IMR-90 (cell line): ENCODE data around the gene RAB25. TPM values are rescaled to one million over a fixed set of nuclear protein-coding genes. Genes with fewer than 3 reads are reported as not detected.

ENCODE experiments used
- ATAC-seq: fragments of 200-7000 bp; cut with Tn5 transposase; 2 replicates; pipeline ENCODE4 v1.9.1; 2020; ENCODE audit warnings: low read depth, mild to moderate bottlenecking, moderate library complexity
- BruUV-seq: library from RNA; stranded (reverse); fragments of 400-500 nt; replicated peaks from 2 replicates; lab custom pipeline; 2021; lab: Mats Ljungman, UMichigan
- CTCF ChIA-PET: fragments of 300-600 bp; formaldehyde crosslinking; extraction: SDS; loops from one replicate; lab custom pipeline; 2021; ENCODE audit warnings: antibody characterized with exemption; lab: Yijun Ruan, JAX
- POLR2A ChIA-PET: fragments of 300-600 bp; sonication (Branson Sonifier 250); formaldehyde crosslinking; loops from one replicate; lab custom pipeline; 2022; ENCODE audit warnings: antibody characterized with exemption; ENCODE audit not compliant: unreplicated experiment; lab: Charles Lee
- DNase-seq: peaks from one replicate; pipeline ENCODE4 v3.0.0; 2013
- H2AFZ ChIP-seq: replicated peaks from 2 replicates; pipeline ENCODE3; 2013; ENCODE audit warnings: low read length, mild to moderate bottlenecking; ENCODE audit not compliant: poor library complexity
- H2AK5ac ChIP-seq: 2 replicates; pipeline ENCODE4 v1.6.1; 2013; ENCODE audit warnings: low read depth, low read length, inconsistent platforms
- H2AK9ac ChIP-seq: replicated peaks from 2 replicates; pipeline ENCODE3; 2013; ENCODE audit warnings: mild to moderate bottlenecking, low read depth, low read length, moderate library complexity; ENCODE audit not compliant: poor library complexity
- H2BK120ac ChIP-seq: 2 replicates; pipeline ENCODE4 v1.6.1; 2013; ENCODE audit warnings: low read depth, low read length, inconsistent platforms
- H2BK15ac ChIP-seq: 3 replicates; pipeline ENCODE4 v1.6.1; 2013; ENCODE audit warnings: low read depth, low read length, inconsistent platforms
- H2BK20ac ChIP-seq: 2 replicates; pipeline ENCODE4 v1.6.1; 2013; ENCODE audit warnings: low read depth, mild to moderate bottlenecking, inconsistent platforms, low read length, moderate library complexity
- H2BK5ac ChIP-seq: 2 replicates; pipeline ENCODE4 v1.6.1; 2013; ENCODE audit warnings: mild to moderate bottlenecking, low read depth, low read length, inconsistent platforms; ENCODE audit not compliant: poor library complexity, severe bottlenecking
- H3K14ac ChIP-seq: replicated peaks from 2 replicates; pipeline ENCODE4 v1.6.1; 2013; ENCODE audit warnings: low read depth, low read length, inconsistent platforms
- H3K18ac ChIP-seq: 2 replicates; pipeline ENCODE4 v1.6.1; 2013; ENCODE audit warnings: low read depth, low read length, control low read depth
- H3K23ac ChIP-seq: 2 replicates; pipeline ENCODE4 v1.6.1; 2013; ENCODE audit warnings: low read depth, low read length, inconsistent platforms
- H3K27ac ChIP-seq: 2 replicates; pipeline ENCODE4 v1.5.1; 2013; ENCODE audit warnings: mild to moderate bottlenecking, control low read depth, low read length; ENCODE audit not compliant: insufficient read depth
- H3K27me3 ChIP-seq: 2 replicates; pipeline ENCODE4 v1.6.1; 2013; ENCODE audit warnings: low read length; ENCODE audit not compliant: control insufficient read depth, insufficient read depth
- H3K36me3 ChIP-seq: 2 replicates; pipeline ENCODE4 v1.6.1; 2013; ENCODE audit warnings: low read length, mixed read lengths; ENCODE audit not compliant: control insufficient read depth, insufficient read depth
- H3K4ac ChIP-seq: 2 replicates; pipeline ENCODE4 v1.6.1; 2013; ENCODE audit warnings: low read depth, low read length, inconsistent platforms
- H3K4me1 ChIP-seq: 2 replicates; pipeline ENCODE4 v1.6.1; 2013; ENCODE audit warnings: low read length, mixed read lengths; ENCODE audit not compliant: control insufficient read depth, insufficient read depth
- H3K4me2 ChIP-seq: 2 replicates; pipeline ENCODE4 v1.6.1; 2013; ENCODE audit warnings: low read depth, mild to moderate bottlenecking, control low read depth, low read length, moderate library complexity
- H3K4me3 ChIP-seq: 2 replicates; pipeline ENCODE4 v1.5.1; 2013; ENCODE audit warnings: low read depth, mild to moderate bottlenecking, control low read depth, low read length, moderate library complexity; ENCODE audit not compliant: insufficient read depth
- H3K56ac ChIP-seq: 2 replicates; pipeline ENCODE4 v1.6.1; 2013; ENCODE audit warnings: low read length, inconsistent platforms; ENCODE audit not compliant: insufficient read depth; ENCODE audit errors: extremely low read depth
- H3K79me1 ChIP-seq, 2 experiments: 2 replicates each; pipeline ENCODE4 v1.6.1; 2013; ENCODE audit warnings: low read length in 2 of 2, inconsistent platforms in 1 of 2, low read depth in 1 of 2
- H3K9ac ChIP-seq: 2 replicates; pipeline ENCODE4 v1.6.1; 2013; ENCODE audit warnings: low read depth, low read length, control low read depth
- H3K9me1 ChIP-seq: 2 replicates; pipeline ENCODE4 v1.6.1; 2013; ENCODE audit warnings: low read length, inconsistent platforms; ENCODE audit not compliant: insufficient read depth
- H3K9me3 ChIP-seq: 2 replicates; pipeline ENCODE4 v1.6.1; 2013; ENCODE audit warnings: low read length; ENCODE audit not compliant: control insufficient read depth, insufficient read depth
- H4K20me1 ChIP-seq: 2 replicates; pipeline ENCODE4 v1.6.1; 2013; ENCODE audit warnings: low read length, inconsistent platforms; ENCODE audit not compliant: insufficient read depth
- H4K5ac ChIP-seq: 2 replicates; pipeline ENCODE4 v1.6.1; 2013; ENCODE audit warnings: mild to moderate bottlenecking, low read depth, low read length, control low read depth
- H4K8ac ChIP-seq, 2 experiments: 2 replicates each; pipeline ENCODE4 v1.6.1; 2013; ENCODE audit warnings: low read depth in 2 of 2, low read length in 2 of 2, control low read depth in 1 of 2, inconsistent platforms in 1 of 2
- H4K91ac ChIP-seq: 2 replicates; pipeline ENCODE4 v1.6.1; 2013; ENCODE audit warnings: low read depth, low read length, inconsistent platforms; ENCODE audit not compliant: insufficient read depth
- BHLHE40 ChIP-seq: fragments of 150-350 bp; IDR thresholded peaks from 2 replicates; pipeline ENCODE4 v1.6.1; 2016; ENCODE audit warnings: mild to moderate bottlenecking, low read depth, low read length
- CEBPB ChIP-seq: IDR thresholded peaks from 2 replicates; pipeline ENCODE4 v1.6.1; 2012; ENCODE audit warnings: low read depth, low read length, improper control_type of control experiment
- CHD1 ChIP-seq: IDR thresholded peaks from 2 replicates; pipeline ENCODE4 v1.6.1; 2012; ENCODE audit warnings: low read depth, low read length, improper control_type of control experiment
- CTCF ChIP-seq: conservative IDR thresholded peaks from 2 replicates; pipeline ENCODE4 v1.5.1; 2012; ENCODE audit warnings: mild to moderate bottlenecking, low read depth, low read length, improper control_type of control experiment
- FOS ChIP-seq: fragments of 150-350 bp; IDR thresholded peaks from 2 replicates; pipeline ENCODE4 v1.6.1; 2016; ENCODE audit warnings: low read depth, low read length
- MAFK ChIP-seq: IDR thresholded peaks from 2 replicates; pipeline ENCODE4 v1.6.1; 2012; ENCODE audit warnings: low read depth, low read length, improper control_type of control experiment
- MAZ ChIP-seq: IDR thresholded peaks from 2 replicates; pipeline ENCODE4 v1.6.1; 2012; ENCODE audit warnings: low read depth, mild to moderate bottlenecking, low read length, improper control_type of control experiment, moderate library complexity, borderline replicate concordance
- MXI1 ChIP-seq: IDR thresholded peaks from 2 replicates; pipeline ENCODE4 v1.6.1; 2012; ENCODE audit warnings: low read depth, mild to moderate bottlenecking, low read length, moderate library complexity, borderline replicate concordance
- NFE2L2 ChIP-seq: fragments of 150-350 bp; IDR thresholded peaks from 2 replicates; pipeline ENCODE4 v1.6.1; 2016; ENCODE audit warnings: low read depth, mild to moderate bottlenecking, low read length
- POLR2A ChIP-seq: IDR thresholded peaks from 2 replicates; pipeline ENCODE4 v1.6.1; 2012; ENCODE audit warnings: mild to moderate bottlenecking, low read depth, low read length
- RAD21 ChIP-seq: IDR thresholded peaks from 2 replicates; pipeline ENCODE4 v1.6.1; 2012; ENCODE audit warnings: low read length, improper control_type of control experiment
- RCOR1 ChIP-seq: IDR thresholded peaks from 2 replicates; pipeline ENCODE4 v1.6.1; 2012; ENCODE audit warnings: mild to moderate bottlenecking, low read length, improper control_type of control experiment; ENCODE audit not compliant: insufficient replicate concordance
- RFX5 ChIP-seq: IDR thresholded peaks from 2 replicates; pipeline ENCODE4 v1.8.0; 2012; ENCODE audit warnings: low read depth, mild to moderate bottlenecking, low read length, moderate library complexity
- WGBS, 2 experiments: methylation state at CpG; one replicate each; pipeline versions ENCODE4 v1.1.5 to v1.1.7; 2013; ENCODE audit warnings: missing lambda C conversion rate in 2 of 2; ENCODE audit not compliant: insufficient read length in 1 of 2; ENCODE audit errors: extremely low coverage in 2 of 2; 5-methylcytosine and 5-hydroxymethylcytosine counted together
- dilution Hi-C: fragments of 300-500 bp; cut with HindIII; formaldehyde crosslinking; loops from one replicate; pipeline ENCODE4 v1.14.3; 2018; ENCODE audit warnings: low sequenced_read_pairs; ENCODE audit not compliant: unreplicated experiment
- in situ Hi-C: fragments of 300-500 bp; cut with MboI; formaldehyde crosslinking; loops from 3 replicates; pipeline ENCODE4 v1.14.3; 2019; ENCODE audit warnings: low sequenced_read_pairs, inconsistent platforms, mixed read lengths
- intact Hi-C: fragments of 100-400 bp; cut with micrococcal nuclease; formaldehyde crosslinking; loops from 2 replicates; pipeline ENCODE4 v1.10.0; 2022
- polyA plus RNA-seq, 3 experiments: library from polyadenylated mRNA; depleted of rRNA; stranded (reverse); fragments of >200 nt; gene quantifications; 2 replicates each; pipeline ENCODE4 v1.2.3, GENCODE V29; 2012; ENCODE audit warnings: low replicate concordance in 1 of 3
- total RNA-seq: library from RNA; depleted of rRNA; stranded (reverse); fragments of >200 nt; gene quantifications from 2 replicates; pipeline ENCODE4 v1.2.3, GENCODE V29; 2012
- TF ChIP-seq, protein P1 (sequence below): fragments of 150-350 bp; IDR thresholded peaks from 2 replicates; pipeline ENCODE4 v1.6.1; 2017; ENCODE audit warnings: mild to moderate bottlenecking, antibody characterized with exemption, low read length, low read depth
- TF ChIP-seq, protein P2 (sequence below): fragments of 150-350 bp; IDR thresholded peaks from 2 replicates; pipeline ENCODE4 v1.6.1; 2016; ENCODE audit warnings: low read depth, mild to moderate bottlenecking, low read length, moderate library complexity, borderline replicate concordance

Gene RAB25
- total and polyA plus RNA-seq, 2 of the 4 experiments (the other 2 are of a cell fraction), result not detected

DNA sequence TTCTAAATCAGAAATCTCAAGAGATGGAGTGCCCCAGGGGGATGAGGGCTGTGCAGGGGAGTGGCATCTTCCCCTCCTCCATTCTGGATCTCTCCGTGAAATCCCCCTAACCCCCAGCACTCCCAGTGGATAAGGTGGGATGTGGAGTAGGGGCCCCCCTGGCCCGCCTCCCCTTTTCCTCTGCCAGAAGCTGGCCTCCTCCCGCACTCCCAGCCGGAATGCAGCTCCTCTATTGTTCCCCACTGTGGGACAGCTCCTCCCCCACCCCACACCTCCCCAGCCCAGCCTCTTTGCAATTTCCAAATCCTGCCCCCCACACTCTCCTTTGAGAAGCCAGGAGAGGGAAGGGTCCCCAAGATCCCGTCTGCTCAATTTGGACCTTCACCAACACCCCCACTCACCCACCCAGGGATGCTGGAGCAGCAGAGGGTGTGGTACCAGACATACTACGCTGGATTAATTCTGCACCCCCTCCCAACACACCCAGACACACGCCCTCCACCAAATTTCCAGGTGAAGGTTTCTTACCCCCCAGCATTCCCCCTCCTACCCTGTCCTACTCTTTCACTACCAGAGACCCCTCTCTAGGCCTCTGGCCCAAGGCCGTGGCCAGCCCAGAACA lies 19.4 kb downstream of the RAB25 start:
- peak overlapping the region; percentile 89 for H3K4ac ChIP-seq
- peak overlapping the region; percentile 96 for H2AK5ac ChIP-seq
- H4K91ac ChIP-seq, result peak overlapping the region; percentile 87
- H3K4me2 ChIP-seq, result peak overlapping the region; percentile 92
- H3K9ac ChIP-seq, result peak overlapping the region; percentile 94
- peaks cover 10% of the 10 kb centered on the region for H3K9me1 ChIP-seq
- in situ Hi-C loops, result no loop called here
- WGBS, 2 experiments, result no CpG with 5 or more reads among the region's 8 CpGs
- peak overlapping the region; percentile 35; the same call in 1 of the 2 replicates for H4K5ac ChIP-seq
- H3K4me1 ChIP-seq, result peaks cover 22% of the 10 kb centered on the region
- H3K27ac ChIP-seq, result peak overlapping the region; percentile 91
- H2AK9ac ChIP-seq, result peak overlapping the region; percentile 98
- peak overlapping the region; percentile 71; the same call in 1 of the 2 replicates for H3K56ac ChIP-seq
- H2BK120ac ChIP-seq, result peak overlapping the region; percentile 19; the same call in 1 of the 2 replicates
- peaks cover 24% of the 10 kb centered on the region for H3K36me3 ChIP-seq
- H3K18ac ChIP-seq, result no peak overlapping the region; the same call in 1 of the 2 replicates
- no peak overlapping the region for H2BK5ac ChIP-seq
- H3K27me3 ChIP-seq, result no peaks in the 10 kb centered on the region
- H3K4me3 ChIP-seq, result peak overlapping the region; percentile 71
- CTCF ChIA-PET, result interaction anchor here (0.6 kb wide), 1 partner anchor 20 kb away, joined by 4 read pairs; no protein-coding TSS in a partner anchor
- peak overlapping the region; percentile 87 for H2AFZ ChIP-seq
- DNase-seq, result no peak
- peak overlapping the region; percentile 76 to 91; a peak in 2 of 4 replicates for H4K8ac ChIP-seq
- peak overlapping the region; percentile 46; the same call in 1 of the 2 replicates for H3K23ac ChIP-seq
- peaks cover 37 to 91% of the 10 kb centered on the region in 2 experiments for H3K79me1 ChIP-seq
- intact Hi-C loops, result no loop called here
- ATAC-seq, result peak; percentile 6; the same call in 1 of the 2 replicates
- H3K9me3 ChIP-seq, result no peaks in the 10 kb centered on the region
- peaks cover 28% of the 10 kb centered on the region for H4K20me1 ChIP-seq
- dilution Hi-C loops, result no loop called here
- H2BK15ac ChIP-seq, result no peak overlapping the region
- no peak overlapping the region for H2BK20ac ChIP-seq
- POLR2A ChIA-PET, result interaction anchor here (0.6 kb wide), 1 partner anchor 22 kb away, joined by 13 read pairs; no protein-coding TSS in a partner anchor
- BruUV-seq, result no TSS peak
- peak overlapping the region; percentile 89 for H3K14ac ChIP-seq
- TF ChIP-seq NFE2L2 (no peak), BHLHE40 (no peak), FOS (no peak), CTCF (no peak), CHD1 (no peak), MAZ (no peak), MXI1 (no peak), MAFK (no peak), RAD21 (no peak), RFX5 (no peak), CEBPB (no peak), POLR2A (no peak), RCOR1 (no peak)
- TF ChIP-seq, protein P1, sequence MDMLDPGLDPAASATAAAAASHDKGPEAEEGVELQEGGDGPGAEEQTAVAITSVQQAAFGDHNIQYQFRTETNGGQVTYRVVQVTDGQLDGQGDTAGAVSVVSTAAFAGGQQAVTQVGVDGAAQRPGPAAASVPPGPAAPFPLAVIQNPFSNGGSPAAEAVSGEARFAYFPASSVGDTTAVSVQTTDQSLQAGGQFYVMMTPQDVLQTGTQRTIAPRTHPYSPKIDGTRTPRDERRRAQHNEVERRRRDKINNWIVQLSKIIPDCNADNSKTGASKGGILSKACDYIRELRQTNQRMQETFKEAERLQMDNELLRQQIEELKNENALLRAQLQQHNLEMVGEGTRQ, result no peak
- TF ChIP-seq, protein P2, sequence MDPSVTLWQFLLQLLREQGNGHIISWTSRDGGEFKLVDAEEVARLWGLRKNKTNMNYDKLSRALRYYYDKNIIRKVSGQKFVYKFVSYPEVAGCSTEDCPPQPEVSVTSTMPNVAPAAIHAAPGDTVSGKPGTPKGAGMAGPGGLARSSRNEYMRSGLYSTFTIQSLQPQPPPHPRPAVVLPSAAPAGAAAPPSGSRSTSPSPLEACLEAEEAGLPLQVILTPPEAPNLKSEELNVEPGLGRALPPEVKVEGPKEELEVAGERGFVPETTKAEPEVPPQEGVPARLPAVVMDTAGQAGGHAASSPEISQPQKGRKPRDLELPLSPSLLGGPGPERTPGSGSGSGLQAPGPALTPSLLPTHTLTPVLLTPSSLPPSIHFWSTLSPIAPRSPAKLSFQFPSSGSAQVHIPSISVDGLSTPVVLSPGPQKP, result no peak
